Keratinocyte (primary cell): ENCODE data around the gene DMD. TPM values are rescaled to one million over a fixed set of nuclear protein-coding genes. Genes with fewer than 3 reads are reported as not detected.

ENCODE experiments used
- DNase-seq: peaks from one replicate; pipeline ENCODE4 v3.0.0-alpha.2; 2011; ENCODE audit warnings: low read depth, missing footprints, low spot score
- FAIRE-seq: peaks from 2 replicates; lab custom pipeline; 2011; peaks lifted over from hg19 to GRCh38; lab: Jason Lieb, UNC
- H2AFZ ChIP-seq: 2 replicates; pipeline ENCODE4 v1.6.0; 2012; ENCODE audit warnings: low read length, control low read depth, inconsistent platforms; ENCODE audit not compliant: control insufficient read depth
- H3K27ac ChIP-seq: 2 replicates; pipeline ENCODE4 v1.5.1; 2011; ENCODE audit warnings: low read length; ENCODE audit not compliant: control insufficient read depth, insufficient read depth
- H3K27me3 ChIP-seq: 3 replicates; pipeline ENCODE4 v1.6.0; 2011; ENCODE audit warnings: low read length; ENCODE audit not compliant: control insufficient read depth, insufficient read depth; ENCODE audit errors: extremely low read depth
- H3K36me3 ChIP-seq, 2 experiments: 2 replicates in 1 of 2; 3 replicates in 1 of 2; pipeline ENCODE4 v1.5.1; 2011; ENCODE audit warnings: low read length in 2 of 2, mild to moderate bottlenecking in 1 of 2; ENCODE audit not compliant: control insufficient read depth in 2 of 2, insufficient read depth in 2 of 2; ENCODE audit errors: extremely low read depth in 1 of 2
- H3K4me1 ChIP-seq: 3 replicates; pipeline ENCODE4 v1.5.1; 2011; ENCODE audit warnings: low read length; ENCODE audit not compliant: control insufficient read depth, insufficient read depth; ENCODE audit errors: extremely low read depth
- H3K4me2 ChIP-seq: 3 replicates; pipeline ENCODE4 v1.6.0; 2011; ENCODE audit warnings: low read depth, low read length; ENCODE audit not compliant: control insufficient read depth, insufficient read depth; ENCODE audit errors: extremely low read depth
- H3K4me3 ChIP-seq, 3 experiments: fragments of 200-600 bp in 1 of 3; sonication (generic) in 1 of 3; 2 replicates in 2 of 3; 3 replicates in 1 of 3; pipeline ENCODE4 v1.5.1; 2011 to 2016; ENCODE audit warnings: low read length in 3 of 3, mild to moderate bottlenecking in 3 of 3, control low read depth in 2 of 3, inconsistent platforms in 1 of 3, low read depth in 1 of 3, mixed read lengths in 1 of 3, mixed run types in 1 of 3, moderate library complexity in 1 of 3; ENCODE audit not compliant: control insufficient read depth in 2 of 3, insufficient read depth in 2 of 3; ENCODE audit errors: extremely low read depth in 1 of 3
- H3K79me2 ChIP-seq: 2 replicates; pipeline ENCODE4 v1.6.0; 2012; ENCODE audit warnings: low read length; ENCODE audit not compliant: control insufficient read depth, insufficient read depth
- H3K9ac ChIP-seq: 3 replicates; pipeline ENCODE4 v1.6.0; 2011; ENCODE audit warnings: low read length; ENCODE audit not compliant: control insufficient read depth, insufficient read depth; ENCODE audit errors: extremely low read depth
- H3K9me1 ChIP-seq: 3 replicates; pipeline ENCODE4 v1.6.0; 2011; ENCODE audit warnings: low read length; ENCODE audit not compliant: control insufficient read depth, insufficient read depth; ENCODE audit errors: extremely low read depth
- H3K9me3 ChIP-seq: 2 replicates; pipeline ENCODE4 v1.5.1; 2012; ENCODE audit warnings: low read depth, low read length; ENCODE audit not compliant: control insufficient read depth
- H4K20me1 ChIP-seq: 3 replicates; pipeline ENCODE4 v1.6.0; 2011; ENCODE audit warnings: low read length; ENCODE audit not compliant: control insufficient read depth, insufficient read depth; ENCODE audit errors: extremely low read depth
- CTCF ChIP-seq, 3 experiments: IDR thresholded peaks in 1 of 3; conservative IDR thresholded peaks in 1 of 3; optimal IDR thresholded peaks in 1 of 3; 2 replicates in 2 of 3; 3 replicates in 1 of 3; pipeline versions ENCODE3 to v1.5.1; 2011; ENCODE audit warnings: low read length in 3 of 3, mild to moderate bottlenecking in 3 of 3, moderate library complexity in 2 of 3, control low read depth in 1 of 3, inconsistent platforms in 1 of 3; ENCODE audit not compliant: insufficient read depth in 2 of 3; ENCODE audit errors: extremely low read depth in 1 of 3
- EZH2 ChIP-seq: IDR thresholded peaks from one replicate; pipeline ENCODE4 v1.6.1; 2012; ENCODE audit warnings: inconsistent platforms, mild to moderate bottlenecking, low read length, moderate library complexity
- dilution Hi-C: fragments of 300-500 bp; cut with MboI; formaldehyde crosslinking; loops from one replicate; pipeline ENCODE4 v1.7.0; 2020; ENCODE audit warnings: low sequenced_read_pairs; ENCODE audit not compliant: extremely low pct_ligation_motif_present
- polyA plus RNA-seq, 5 experiments: library from polyadenylated mRNA; depleted of rRNA in 3 of 5; stranded (reverse) in 3 of 5; stranded (forward) in 1 of 5; unstranded in 1 of 5; fragments of >200 nt; gene quantifications; 1 replicate in 1 of 5; 2 replicates in 3 of 5; 3 replicates in 1 of 5; pipeline versions ENCODE4 v1.2.1 to v1.2.3, GENCODE V29; 2011 to 2012; ENCODE audit warnings: missing spikeins in 2 of 5, low read depth in 1 of 5, low replicate concordance in 1 of 5

The DMD gene
- polyA plus RNA-seq, 1 donor (not counting 4 experiments of a cell fraction or from before 2014, with no cell fraction given) = 8.9 TPM

GRCh38 chrX:32896088-32896487, 315.3 kb downstream of the DMD start:
- dilution Hi-C loops = no loop called here
- H3K4me1 ChIP-seq = no peaks in the 10 kb centered on the region

GRCh38 chrX:32894679-32895078, 316.7 kb downstream of the DMD start:
- H3K27me3 ChIP-seq = no peaks in the 10 kb centered on the region
- dilution Hi-C loops = no loop called here
- FAIRE-seq (no peak), DNase-seq (no peak)
- no peak overlapping the region for H3K4me3 ChIP-seq
- H3K4me1 ChIP-seq = no peaks in the 10 kb centered on the region
- no peak overlapping the region for H3K27ac ChIP-seq
- H3K79me2 ChIP-seq = no peaks in the 10 kb centered on the region
- H2AFZ ChIP-seq = no peak overlapping the region
- no peaks in the 10 kb centered on the region for H3K36me3 ChIP-seq
- H3K4me2 ChIP-seq = no peak overlapping the region
- no peak overlapping the region for H3K9ac ChIP-seq
- H3K9me1 ChIP-seq = no peaks in the 10 kb centered on the region
- TF ChIP-seq EZH2 (no peak), CTCF (optimal IDR thresholded peaks at IDR 0.05 in 1 of 3, IDR thresholded peaks at IDR 0.05 in 1 of 3, conservative IDR thresholded peaks at IDR 0.05 in 1 of 3; ENCODE audit: extremely low read depth in 1 of 3, insufficient read depth in 2 of 3, low read length in 3 of 3) (no peak)
- H4K20me1 ChIP-seq = no peaks in the 10 kb centered on the region
- no peaks in the 10 kb centered on the region for H3K9me3 ChIP-seq

More at GRCh38 chrX:32896088-32896487, 315.3 kb downstream of the DMD start:
- Histone ChIP-seq H3K4me3 (no peak overlapping the region), H3K36me3 (no peaks in the 10 kb centered on the region), H3K79me2 (no peaks in the 10 kb centered on the region), H3K27me3 (no peaks in the 10 kb centered on the region), H3K27ac (no peak overlapping the region), H2AFZ (no peak overlapping the region), H3K9me1 (no peaks in the 10 kb centered on the region), H3K4me2 (no peak overlapping the region), H3K9me3 (no peaks in the 10 kb centered on the region), H3K9ac (no peak overlapping the region), H4K20me1 (no peaks in the 10 kb centered on the region)
- FAIRE-seq = no peak
- DNase-seq = no peak
- TF ChIP-seq EZH2 = no peak
- no peak for TF ChIP-seq CTCF (optimal IDR thresholded peaks at IDR 0.05 in 1 of 3, IDR thresholded peaks at IDR 0.05 in 1 of 3, conservative IDR thresholded peaks at IDR 0.05 in 1 of 3; ENCODE audit: extremely low read depth in 1 of 3, insufficient read depth in 2 of 3, low read length in 3 of 3)
